Measurements from ENCODE around the gene TMEM165.

TMEM165 gene

DNA sequence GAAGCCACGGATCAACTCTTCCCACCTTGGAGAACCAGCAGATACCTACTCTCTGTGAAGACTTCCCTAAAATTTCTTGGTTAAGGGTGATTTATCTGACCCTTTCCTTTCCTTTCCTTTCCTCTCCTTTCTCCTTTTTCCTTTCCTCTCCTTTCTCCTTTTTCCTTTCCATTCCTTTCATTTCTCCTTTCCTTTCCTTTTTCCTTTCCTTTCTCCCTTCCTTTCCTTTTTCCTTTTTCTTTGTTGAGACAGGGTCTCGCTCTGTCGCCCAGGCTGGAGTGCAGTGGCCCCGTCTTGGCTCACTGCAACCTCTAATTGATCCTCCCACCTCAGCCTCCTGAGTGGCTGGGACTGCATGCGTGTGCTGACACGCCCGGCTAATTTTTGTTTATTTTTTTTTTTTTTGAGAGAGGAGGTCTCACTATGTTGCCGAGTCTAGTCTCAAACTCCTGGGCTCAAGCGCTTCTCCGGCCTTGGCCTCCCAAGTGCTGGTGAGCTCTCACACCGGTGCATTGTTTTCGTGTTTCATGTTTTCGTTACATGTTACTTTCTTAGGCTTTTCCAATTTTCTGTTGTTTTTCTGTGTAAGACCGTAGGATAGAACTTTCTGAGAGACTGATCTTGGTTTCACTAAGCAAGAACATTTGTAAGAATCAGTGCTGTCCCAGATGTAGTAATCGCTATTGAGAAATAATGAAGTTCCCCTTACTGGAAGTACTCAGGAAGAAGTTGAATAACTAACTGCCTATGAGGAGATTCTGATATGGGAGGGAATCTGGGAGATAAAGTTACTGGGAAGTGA, 2.0 kb downstream of the TMEM165 start (continued):
- no peak for TF ChIP-seq YY2 (tag by site-specific recombination; IDR thresholded peaks at IDR 0.05)
- TF ChIP-seq SALL2 (tag by site-specific recombination; IDR thresholded peaks at IDR 0.05; ENCODE audit: borderline replicate concordance): no peak
- no peak for TF ChIP-seq IKZF3 (tag by site-specific recombination; IDR thresholded peaks at IDR 0.05)
- no peak for TF ChIP-seq ZNF223 (tag by site-specific recombination; IDR thresholded peaks at IDR 0.05)
- no peak for TF ChIP-seq ZNF792 (tag by site-specific recombination; IDR thresholded peaks at IDR 0.05)
- TF ChIP-seq ZNF670 (tag by site-specific recombination; IDR thresholded peaks at IDR 0.05; ENCODE audit: low read depth): no peak
- TF ChIP-seq REPIN1 (tag by site-specific recombination; IDR thresholded peaks at IDR 0.05; ENCODE audit: low read depth): no peak
- no peak for TF ChIP-seq GLI2 (tag by site-specific recombination; IDR thresholded peaks at IDR 0.05; ENCODE audit: borderline replicate concordance, low read depth)
- TF ChIP-seq, protein P1, sequence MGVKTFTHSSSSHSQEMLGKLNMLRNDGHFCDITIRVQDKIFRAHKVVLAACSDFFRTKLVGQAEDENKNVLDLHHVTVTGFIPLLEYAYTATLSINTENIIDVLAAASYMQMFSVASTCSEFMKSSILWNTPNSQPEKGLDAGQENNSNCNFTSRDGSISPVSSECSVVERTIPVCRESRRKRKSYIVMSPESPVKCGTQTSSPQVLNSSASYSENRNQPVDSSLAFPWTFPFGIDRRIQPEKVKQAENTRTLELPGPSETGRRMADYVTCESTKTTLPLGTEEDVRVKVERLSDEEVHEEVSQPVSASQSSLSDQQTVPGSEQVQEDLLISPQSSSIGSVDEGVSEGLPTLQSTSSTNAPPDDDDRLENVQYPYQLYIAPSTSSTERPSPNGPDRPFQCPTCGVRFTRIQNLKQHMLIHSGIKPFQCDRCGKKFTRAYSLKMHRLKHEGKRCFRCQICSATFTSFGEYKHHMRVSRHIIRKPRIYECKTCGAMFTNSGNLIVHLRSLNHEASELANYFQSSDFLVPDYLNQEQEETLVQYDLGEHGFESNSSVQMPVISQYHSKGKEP (tag by site-specific recombination; IDR thresholded peaks at IDR 0.05): no peak
- no peak for TF ChIP-seq ZNF266 (tag by site-specific recombination; IDR thresholded peaks at IDR 0.05; ENCODE audit: low read depth)
- TF ChIP-seq, protein P2, sequence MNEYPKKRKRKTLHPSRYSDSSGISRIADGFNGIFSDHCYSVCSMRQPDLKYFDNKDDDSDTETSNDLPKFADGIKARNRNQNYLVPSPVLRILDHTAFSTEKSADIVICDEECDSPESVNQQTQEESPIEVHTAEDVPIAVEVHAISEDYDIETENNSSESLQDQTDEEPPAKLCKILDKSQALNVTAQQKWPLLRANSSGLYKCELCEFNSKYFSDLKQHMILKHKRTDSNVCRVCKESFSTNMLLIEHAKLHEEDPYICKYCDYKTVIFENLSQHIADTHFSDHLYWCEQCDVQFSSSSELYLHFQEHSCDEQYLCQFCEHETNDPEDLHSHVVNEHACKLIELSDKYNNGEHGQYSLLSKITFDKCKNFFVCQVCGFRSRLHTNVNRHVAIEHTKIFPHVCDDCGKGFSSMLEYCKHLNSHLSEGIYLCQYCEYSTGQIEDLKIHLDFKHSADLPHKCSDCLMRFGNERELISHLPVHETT (tag by site-specific recombination; IDR thresholded peaks at IDR 0.05): peak; percentile 53; the same call in 1 of the 2 replicates
- peak; percentile 22; the same call in 1 of the 2 replicates for TF ChIP-seq ZSCAN16 (tag by site-specific recombination; IDR thresholded peaks at IDR 0.05)
- TF ChIP-seq ZNF354C (tag by site-specific recombination; IDR thresholded peaks at IDR 0.05; ENCODE audit: borderline replicate concordance, low read depth): no peak
- no peak for TF ChIP-seq ZNF423 (tag by site-specific recombination; IDR thresholded peaks at IDR 0.05)

DNA sequence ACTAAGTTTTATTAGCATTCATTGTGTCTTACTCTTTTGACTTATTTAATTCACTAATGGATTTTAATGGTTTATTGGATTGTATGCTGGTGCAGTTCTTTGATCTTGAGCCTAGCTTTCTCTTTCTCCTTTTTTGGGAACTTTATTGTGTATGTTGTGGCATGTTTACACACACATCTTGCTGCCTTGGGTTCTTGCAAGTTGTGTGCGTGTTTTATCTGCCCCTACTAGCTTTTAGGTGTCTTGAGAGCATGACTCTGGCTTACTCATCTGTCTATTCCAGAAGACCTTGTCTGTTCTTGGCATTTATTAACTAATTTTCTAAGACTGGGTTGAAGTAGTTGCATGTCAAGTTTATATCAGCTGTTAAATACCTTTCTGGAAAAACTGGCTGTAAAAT, 2.7 kb downstream of the TMEM165 start:
- peaks cover 0 to 27% of the 10 kb centered on the region in 2 experiments; a peak in 1 of 3 replicates for H3K36me3 ChIP-seq (ENCODE audit: control insufficient read depth in 2 of 2, insufficient read depth in 1 of 2, low read length in 2 of 2)
- H3K4me3 ChIP-seq (ENCODE audit: low read depth, low read length): peak overlapping the region; percentile 89
- no peaks in the 10 kb centered on the region for H3K9me3 ChIP-seq (ENCODE audit: control insufficient read depth, insufficient read depth, low read depth, low read length)
- no peaks in the 10 kb centered on the region for H3K4me1 ChIP-seq (ENCODE audit: control insufficient read depth, insufficient read depth, low read length)
- CTCF ChIA-PET: no interaction called here
- POLR2A ChIA-PET: interaction anchor here (0.6 to 0.9 kb wide), 4 partner anchors 19 to 799 kb away, joined by 3 to 7 read pairs (median 4); no protein-coding TSS in a partner anchor
- H3K27ac ChIP-seq (ENCODE audit: extremely low read depth, low read depth, low read length): no peak overlapping the region
- TF ChIP-seq, protein P3, sequence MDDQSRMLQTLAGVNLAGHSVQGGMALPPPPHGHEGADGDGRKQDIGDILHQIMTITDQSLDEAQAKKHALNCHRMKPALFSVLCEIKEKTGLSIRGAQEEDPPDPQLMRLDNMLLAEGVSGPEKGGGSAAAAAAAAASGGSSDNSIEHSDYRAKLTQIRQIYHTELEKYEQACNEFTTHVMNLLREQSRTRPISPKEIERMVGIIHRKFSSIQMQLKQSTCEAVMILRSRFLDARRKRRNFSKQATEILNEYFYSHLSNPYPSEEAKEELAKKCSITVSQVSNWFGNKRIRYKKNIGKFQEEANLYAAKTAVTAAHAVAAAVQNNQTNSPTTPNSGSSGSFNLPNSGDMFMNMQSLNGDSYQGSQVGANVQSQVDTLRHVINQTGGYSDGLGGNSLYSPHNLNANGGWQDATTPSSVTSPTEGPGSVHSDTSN (CRISPR knock-in tag; IDR thresholded peaks at IDR 0.05): no peak
- TF ChIP-seq ZNF596 (tag by site-specific recombination; IDR thresholded peaks at IDR 0.05) (no peak), ZNF529 (tag by site-specific recombination; IDR thresholded peaks at IDR 0.05; ENCODE audit: insufficient replicate concordance) (no peak), ZNF521 (tag by site-specific recombination; IDR thresholded peaks at IDR 0.05) (no peak), ZNF555 (tag by site-specific recombination; conservative IDR thresholded peaks at IDR 0.05) (no peak), ZNF223 (tag by site-specific recombination; IDR thresholded peaks at IDR 0.05) (no peak), ZNF24 (tag by site-specific recombination; IDR thresholded peaks at IDR 0.05) (no peak), ZNF175 (tag by site-specific recombination; IDR thresholded peaks at IDR 0.05) (no peak), GLI2 (tag by site-specific recombination; IDR thresholded peaks at IDR 0.05; ENCODE audit: borderline replicate concordance, low read depth) (no peak), ZSCAN16 (tag by site-specific recombination; IDR thresholded peaks at IDR 0.05) (no peak), ZNF791 (tag by site-specific recombination; IDR thresholded peaks at IDR 0.05) (no peak), ZNF416 (tag by site-specific recombination; IDR thresholded peaks at IDR 0.05) (no peak)
- TF ChIP-seq, protein P4, sequence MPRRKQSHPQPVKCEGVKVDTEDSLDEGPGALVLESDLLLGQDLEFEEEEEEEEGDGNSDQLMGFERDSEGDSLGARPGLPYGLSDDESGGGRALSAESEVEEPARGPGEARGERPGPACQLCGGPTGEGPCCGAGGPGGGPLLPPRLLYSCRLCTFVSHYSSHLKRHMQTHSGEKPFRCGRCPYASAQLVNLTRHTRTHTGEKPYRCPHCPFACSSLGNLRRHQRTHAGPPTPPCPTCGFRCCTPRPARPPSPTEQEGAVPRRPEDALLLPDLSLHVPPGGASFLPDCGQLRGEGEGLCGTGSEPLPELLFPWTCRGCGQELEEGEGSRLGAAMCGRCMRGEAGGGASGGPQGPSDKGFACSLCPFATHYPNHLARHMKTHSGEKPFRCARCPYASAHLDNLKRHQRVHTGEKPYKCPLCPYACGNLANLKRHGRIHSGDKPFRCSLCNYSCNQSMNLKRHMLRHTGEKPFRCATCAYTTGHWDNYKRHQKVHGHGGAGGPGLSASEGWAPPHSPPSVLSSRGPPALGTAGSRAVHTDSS (tag by site-specific recombination; IDR thresholded peaks at IDR 0.05): no peak
- TF ChIP-seq, protein P5, sequence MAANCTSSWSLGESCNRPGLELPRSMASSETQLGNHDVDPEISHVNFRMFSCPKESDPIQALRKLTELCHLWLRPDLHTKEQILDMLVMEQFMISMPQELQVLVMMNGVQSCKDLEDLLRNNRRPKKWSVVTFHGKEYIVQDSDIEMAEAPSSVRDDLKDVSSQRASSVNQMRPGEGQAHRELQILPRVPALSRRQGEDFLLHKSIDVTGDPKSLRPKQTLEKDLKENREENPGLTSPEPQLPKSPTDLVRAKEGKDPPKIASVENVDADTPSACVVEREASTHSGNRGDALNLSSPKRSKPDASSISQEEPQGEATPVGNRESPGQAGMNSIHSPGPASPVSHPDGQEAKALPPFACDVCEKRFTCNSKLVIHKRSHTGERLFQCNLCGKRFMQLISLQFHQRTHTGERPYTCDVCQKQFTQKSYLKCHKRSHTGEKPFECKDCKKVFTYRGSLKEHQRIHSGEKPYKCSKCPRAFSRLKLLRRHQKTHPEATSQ (tag by site-specific recombination; IDR thresholded peaks at IDR 0.05): no peak
- TF ChIP-seq, protein P6, sequence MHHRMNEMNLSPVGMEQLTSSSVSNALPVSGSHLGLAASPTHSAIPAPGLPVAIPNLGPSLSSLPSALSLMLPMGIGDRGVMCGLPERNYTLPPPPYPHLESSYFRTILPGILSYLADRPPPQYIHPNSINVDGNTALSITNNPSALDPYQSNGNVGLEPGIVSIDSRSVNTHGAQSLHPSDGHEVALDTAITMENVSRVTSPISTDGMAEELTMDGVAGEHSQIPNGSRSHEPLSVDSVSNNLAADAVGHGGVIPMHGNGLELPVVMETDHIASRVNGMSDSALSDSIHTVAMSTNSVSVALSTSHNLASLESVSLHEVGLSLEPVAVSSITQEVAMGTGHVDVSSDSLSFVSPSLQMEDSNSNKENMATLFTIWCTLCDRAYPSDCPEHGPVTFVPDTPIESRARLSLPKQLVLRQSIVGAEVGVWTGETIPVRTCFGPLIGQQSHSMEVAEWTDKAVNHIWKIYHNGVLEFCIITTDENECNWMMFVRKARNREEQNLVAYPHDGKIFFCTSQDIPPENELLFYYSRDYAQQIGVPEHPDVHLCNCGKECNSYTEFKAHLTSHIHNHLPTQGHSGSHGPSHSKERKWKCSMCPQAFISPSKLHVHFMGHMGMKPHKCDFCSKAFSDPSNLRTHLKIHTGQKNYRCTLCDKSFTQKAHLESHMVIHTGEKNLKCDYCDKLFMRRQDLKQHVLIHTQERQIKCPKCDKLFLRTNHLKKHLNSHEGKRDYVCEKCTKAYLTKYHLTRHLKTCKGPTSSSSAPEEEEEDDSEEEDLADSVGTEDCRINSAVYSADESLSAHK (tag by site-specific recombination; IDR thresholded peaks at IDR 0.05): no peak

All from HEK293 (cell line).